Tibial nerve (tissue), 4 donors: ENCODE measurements around the gene GSG1. TPM values are rescaled to one million over a fixed set of nuclear protein-coding genes. Genes with fewer than 3 reads are reported as not detected.

Experiments used
- DNase-seq, 2 donors: peaks; one replicate each; pipeline ENCODE4 v3.0.0-alpha.2; 2019; ENCODE audit warnings: low spot score in 2 of 2
- H3K27ac ChIP-seq, 4 donors: fragments of 200-600 bp; sonication (generic) in 3 of 4; one replicate each; pipeline ENCODE4 v1.5.1; 2017 to 2019; ENCODE audit warnings: mild to moderate bottlenecking in 1 of 4
- H3K27me3 ChIP-seq, 2 donors: fragments of 200-600 bp; sonication (generic) in 1 of 2; one replicate each; pipeline versions ENCODE4 v1.5.1 to v1.6.0; 2017 to 2019
- H3K36me3 ChIP-seq, 3 donors: fragments of 200-600 bp; sonication (generic); one replicate each; pipeline ENCODE4 v1.5.1; 2018 to 2019
- H3K4me1 ChIP-seq, 4 donors: fragments of 200-600 bp; sonication (generic) in 3 of 4; one replicate each; pipeline ENCODE4 v1.5.1; 2017 to 2019
- H3K4me3 ChIP-seq, 4 donors: fragments of 200-600 bp; sonication (generic) in 3 of 4; one replicate each; pipeline ENCODE4 v1.5.1; 2017 to 2019; ENCODE audit warnings: mild to moderate bottlenecking in 1 of 4, moderate library complexity in 1 of 4
- H3K9me3 ChIP-seq, 4 donors: fragments of 200-600 bp; sonication (generic) in 3 of 4; one replicate each; pipeline ENCODE4 v1.5.1; 2017 to 2019
- CTCF ChIP-seq, 5 experiments: fragments of 200-600 bp in 3 of 5; fragments of 450-650 bp in 2 of 5; sonication (generic) in 3 of 5; IDR thresholded peaks; one replicate each; pipeline ENCODE4 v1.5.1; 2016 to 2019; ENCODE audit warnings: antibody characterized with exemption in 5 of 5, mild to moderate bottlenecking in 3 of 5, moderate library complexity in 2 of 5
- EP300 ChIP-seq, 2 donors: sonication (generic); formaldehyde crosslinking; IDR thresholded peaks; one replicate each; pipeline ENCODE4 v1.6.1; 2017; ENCODE audit warnings: antibody characterized with exemption in 2 of 2, mild to moderate bottlenecking in 1 of 2
- POLR2A ChIP-seq, 2 donors: fragments of 450-650 bp; IDR thresholded peaks; one replicate each; pipeline ENCODE4 v1.6.1; 2017; ENCODE audit warnings: antibody characterized with exemption in 2 of 2, mild to moderate bottlenecking in 2 of 2, moderate library complexity in 2 of 2
- WGBS, 2 donors: methylation state at CpG; one replicate each; pipeline ENCODE4 v1.1.5; 2018; 5-methylcytosine and 5-hydroxymethylcytosine counted together
- total RNA-seq, 4 donors: library from RNA; depleted of rRNA; stranded (reverse); fragments of >200 nt; gene quantifications; one replicate each; pipeline ENCODE4 v1.1.0, GENCODE V29; 2016

Gene GSG1
- total RNA-seq, 4 donors from 2014 or later, result not detected

DNA sequence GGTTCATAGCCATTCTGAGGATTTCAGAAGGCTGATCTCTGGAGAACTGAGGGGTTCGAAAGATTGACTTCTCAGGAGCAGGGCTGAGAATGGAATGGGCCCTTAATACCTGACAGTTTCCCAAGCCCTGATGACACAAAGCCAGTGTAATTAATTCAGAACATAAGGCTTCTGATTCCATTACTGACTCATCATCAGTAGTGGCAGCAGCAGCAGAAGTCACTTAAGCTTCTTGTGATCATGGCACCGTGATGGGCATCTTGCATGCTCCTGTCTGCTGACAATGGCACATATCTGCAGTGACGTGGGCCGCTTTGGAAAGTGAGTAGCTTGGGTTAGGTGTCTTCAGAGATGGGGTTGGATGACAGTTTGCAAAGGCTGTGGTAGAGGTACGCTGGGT is 38.2 kb upstream of the GSG1 start:
- Histone ChIP-seq H3K27ac (no peak overlapping the region), H3K9me3 (no peaks in the 10 kb centered on the region), H3K4me1 (peaks cover 0 to 20% (median 5%) of the 10 kb centered on the region in 4 donors), H3K4me3 (no peak overlapping the region), H3K27me3 (no peaks in the 10 kb centered on the region), H3K36me3 (no peaks in the 10 kb centered on the region)
- no peak for DNase-seq
- no peak for TF ChIP-seq EP300 (IDR thresholded peaks at IDR 0.05)
- no peak for TF ChIP-seq CTCF (IDR thresholded peaks at IDR 0.05)
- no peak for TF ChIP-seq POLR2A (IDR thresholded peaks at IDR 0.05)
- 79 to 84% methylated on average over 5 of the region's 5 CpGs for WGBS, 2 donors

- WGBS, 2 donors, result 44 to 45% methylated on average over 14 of the region's 14 CpGs
- no peak overlapping the region for H3K4me3 ChIP-seq
These were observed 32.1 kb upstream of the GSG1 start for GRCh38 chr12:13135371-13136178.

DNA sequence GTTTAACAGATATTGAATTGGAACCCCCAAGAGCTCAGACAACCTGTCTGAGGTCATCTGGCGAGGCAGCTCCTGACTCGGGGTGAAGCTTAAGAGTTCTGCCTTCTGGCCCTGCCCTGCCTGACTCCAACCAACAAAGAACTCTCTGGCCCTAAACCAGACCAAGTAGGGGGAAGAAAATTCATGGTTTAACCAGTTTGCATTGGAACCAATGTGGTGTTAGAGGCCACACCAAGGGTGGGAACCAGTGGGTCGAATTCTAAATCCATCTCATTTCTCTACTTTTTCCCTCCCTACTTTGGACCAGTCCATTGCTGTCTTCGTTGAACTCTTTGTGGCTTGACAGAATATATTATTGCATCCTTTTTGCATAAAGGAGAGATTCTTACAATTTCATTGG is 30.4 kb upstream of the GSG1 start:
- no peak overlapping the region for H3K4me3 ChIP-seq
- peaks cover 0 to 11% (median 0%) of the 10 kb centered on the region in 4 donors for H3K4me1 ChIP-seq
- 84 to 92% methylated on average over 4 of the region's 4 CpGs for WGBS, 2 donors
- H3K9me3 ChIP-seq, result no peaks in the 10 kb centered on the region
- TF ChIP-seq POLR2A (IDR thresholded peaks at IDR 0.05) (no peak), CTCF (IDR thresholded peaks at IDR 0.05) (no peak), EP300 (IDR thresholded peaks at IDR 0.05) (no peak)
- no peak for DNase-seq
- H3K36me3 ChIP-seq, result no peaks in the 10 kb centered on the region
- H3K27ac ChIP-seq, result no peak overlapping the region
- H3K27me3 ChIP-seq, result no peaks in the 10 kb centered on the region

More at GRCh38 chr12:13135371-13136178, 32.1 kb upstream of the GSG1 start:
- H3K27ac ChIP-seq, result peak overlapping the region in 2 of 4 donors; percentile 16 to 46
- H3K4me1 ChIP-seq, result peaks cover 0 to 11% (median 0%) of the 10 kb centered on the region in 4 donors
- DNase-seq, result no peak
- no peaks in the 10 kb centered on the region for H3K9me3 ChIP-seq
- no peaks in the 10 kb centered on the region for H3K27me3 ChIP-seq
- TF ChIP-seq EP300 (IDR thresholded peaks at IDR 0.05) (peak in 1 of 2 donors; percentile 51), CTCF (IDR thresholded peaks at IDR 0.05) (no peak), POLR2A (IDR thresholded peaks at IDR 0.05) (no peak)
- no peaks in the 10 kb centered on the region for H3K36me3 ChIP-seq

GRCh38 chr12:13130981-13131380 is 27.5 kb upstream of the GSG1 start:
- WGBS, 2 donors, result 34 to 36% methylated on average over 3 of the region's 3 CpGs
- no peaks in the 10 kb centered on the region for H3K36me3 ChIP-seq
- no peak for DNase-seq
- no peaks in the 10 kb centered on the region for H3K9me3 ChIP-seq
- TF ChIP-seq CTCF (IDR thresholded peaks at IDR 0.05) (no peak), POLR2A (IDR thresholded peaks at IDR 0.05) (no peak), EP300 (IDR thresholded peaks at IDR 0.05) (no peak)
- H3K4me3 ChIP-seq, result no peak overlapping the region
- no peak overlapping the region for H3K27ac ChIP-seq
- H3K4me1 ChIP-seq, result peaks cover 0 to 12% (median 0%) of the 10 kb centered on the region in 4 donors
- H3K27me3 ChIP-seq, result no peaks in the 10 kb centered on the region

- Histone ChIP-seq H3K27ac (no peak overlapping the region), H3K36me3 (no peaks in the 10 kb centered on the region), H3K27me3 (no peaks in the 10 kb centered on the region), H3K9me3 (no peaks in the 10 kb centered on the region), H3K4me3 (no peak overlapping the region), H3K4me1 (peaks cover 0 to 3% (median 0%) of the 10 kb centered on the region in 4 donors)
- DNase-seq, result no peak
- WGBS, 2 donors, result 73 to 74% methylated on average over 8 of the region's 8 CpGs
- TF ChIP-seq EP300 (IDR thresholded peaks at IDR 0.05) (no peak), CTCF (IDR thresholded peaks at IDR 0.05) (no peak), POLR2A (IDR thresholded peaks at IDR 0.05) (no peak)
These were observed 25.0 kb upstream of the GSG1 start for GRCh38 chr12:13128291-13128965.
